Ecto neural progenitor cell (in vitro differentiated cells): ENCODE data around the gene PSAT1.

Source experiments
- DNase-seq: peaks from one replicate; pipeline ENCODE4 v3.0.0-alpha.2; 2018; ENCODE audit warnings: low spot score

PSAT1 gene

DNA sequence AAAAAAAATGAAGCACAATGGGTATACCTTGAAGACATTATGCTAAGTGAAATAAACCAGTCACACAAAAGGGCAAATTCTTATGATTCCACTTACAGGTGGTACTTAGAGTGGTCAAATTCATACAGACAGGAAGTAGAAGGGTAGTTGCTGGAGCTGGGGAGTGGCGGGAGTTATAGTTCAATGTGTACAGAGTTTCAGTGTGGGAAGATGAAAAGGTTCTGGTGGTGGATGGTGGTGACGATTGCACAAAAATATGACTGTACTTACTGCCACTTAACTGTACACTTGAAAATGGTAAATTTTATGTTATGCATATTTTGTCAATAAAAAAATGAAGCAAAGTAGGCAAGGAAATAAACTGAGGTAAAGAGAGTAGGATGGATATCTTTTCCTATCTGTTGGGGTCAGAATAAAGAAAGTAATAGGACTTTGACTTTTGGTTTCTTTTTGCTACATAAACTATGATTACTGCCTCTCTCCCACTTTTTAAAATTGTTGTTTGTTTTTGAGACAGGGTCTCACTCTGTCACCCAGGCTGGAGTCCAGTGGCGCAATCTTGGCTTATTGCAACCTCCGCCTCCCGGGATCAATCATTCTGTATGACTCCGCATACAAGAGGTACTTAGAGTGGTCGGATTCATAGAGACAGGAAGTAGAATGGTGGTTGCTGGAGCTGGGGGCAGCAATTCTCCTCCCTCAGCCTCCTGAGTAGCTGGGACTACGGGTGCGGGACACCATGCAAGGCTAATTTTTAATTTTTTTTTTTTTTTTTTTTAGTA lies 4.0 kb upstream of the PSAT1 start:
- no peak for DNase-seq

DNA sequence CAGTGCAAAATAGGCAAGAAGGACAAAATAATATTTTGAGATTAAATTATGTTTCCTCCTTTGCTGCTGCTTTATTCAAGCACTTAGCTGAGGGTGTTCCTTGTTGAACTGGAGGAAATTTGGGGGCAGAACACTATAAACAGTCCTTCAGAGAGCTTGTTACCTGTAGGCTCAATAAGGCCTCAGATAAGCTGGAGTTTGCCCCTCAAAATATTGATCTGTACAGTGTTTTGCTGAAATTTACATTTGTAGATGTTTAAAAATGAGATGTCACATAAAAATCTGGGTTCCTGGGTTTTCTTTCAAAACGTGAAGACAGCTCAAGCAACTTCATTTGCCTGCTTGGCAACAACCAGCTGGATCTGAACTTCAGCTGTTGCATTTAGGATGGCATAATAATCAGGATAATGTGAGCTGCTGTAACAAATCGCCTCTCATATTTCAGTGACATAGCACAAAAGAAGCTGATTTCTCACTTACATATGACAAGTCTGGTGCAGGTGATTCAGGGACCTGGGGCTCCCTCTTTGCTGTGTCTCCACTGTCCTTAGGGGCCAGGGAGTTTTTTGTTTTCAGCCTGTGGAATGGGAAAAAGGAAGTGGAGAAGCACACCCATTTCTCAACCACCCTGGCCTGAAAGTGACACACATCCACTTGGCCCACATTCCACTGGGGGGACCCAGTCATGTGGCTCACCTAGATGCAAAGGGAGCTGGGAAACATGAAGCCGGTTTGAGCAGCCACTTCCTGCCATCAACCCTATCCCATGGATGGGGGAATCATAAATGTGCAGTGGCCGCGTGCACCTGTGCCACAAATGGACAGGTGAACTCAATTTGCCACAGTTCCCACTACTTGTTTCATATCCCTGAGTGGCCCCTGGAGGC lies 2.4 kb upstream of the PSAT1 start:
- DNase-seq = no peak

DNA sequence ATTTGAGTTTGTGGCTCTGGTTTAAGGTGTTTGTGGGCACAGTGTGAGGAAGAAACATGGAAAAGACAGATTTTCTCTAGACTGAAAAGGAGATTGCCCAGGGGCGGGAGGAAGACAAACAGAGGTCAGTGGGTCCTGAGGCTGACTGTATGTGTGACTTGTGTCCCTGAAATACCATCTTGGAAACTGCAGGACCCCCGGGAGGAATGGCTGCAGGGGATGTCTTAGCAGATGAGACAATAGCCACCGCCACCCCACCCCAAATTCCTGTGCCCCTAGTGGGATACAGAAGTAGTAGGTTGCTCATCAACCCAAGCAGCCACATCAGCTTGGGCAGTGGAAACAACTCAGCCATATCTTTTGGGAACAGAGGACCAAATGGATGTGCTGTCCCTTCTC lies 1.7 kb upstream of the PSAT1 start:
- no peak for DNase-seq

DNA sequence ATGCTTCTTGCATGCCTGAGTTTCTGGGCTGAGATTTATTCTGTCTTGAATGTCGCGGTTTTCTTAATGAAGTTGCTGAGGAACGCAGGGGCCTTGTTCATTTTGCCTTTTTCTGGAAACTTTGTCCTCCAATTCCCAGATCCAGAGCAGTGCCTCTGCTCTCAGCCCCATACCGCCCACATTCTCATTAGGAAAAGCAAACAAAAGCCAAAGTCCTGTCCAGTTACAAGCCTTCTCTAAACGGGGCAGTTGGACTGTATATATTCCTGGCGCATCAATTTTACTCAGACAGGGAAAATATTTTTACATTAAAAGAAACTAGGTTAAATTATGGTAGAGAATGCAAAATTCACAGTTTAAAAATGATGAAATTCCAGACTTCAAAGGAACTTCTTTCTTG lies 1.2 kb upstream of the PSAT1 start:
- no peak for DNase-seq

DNA sequence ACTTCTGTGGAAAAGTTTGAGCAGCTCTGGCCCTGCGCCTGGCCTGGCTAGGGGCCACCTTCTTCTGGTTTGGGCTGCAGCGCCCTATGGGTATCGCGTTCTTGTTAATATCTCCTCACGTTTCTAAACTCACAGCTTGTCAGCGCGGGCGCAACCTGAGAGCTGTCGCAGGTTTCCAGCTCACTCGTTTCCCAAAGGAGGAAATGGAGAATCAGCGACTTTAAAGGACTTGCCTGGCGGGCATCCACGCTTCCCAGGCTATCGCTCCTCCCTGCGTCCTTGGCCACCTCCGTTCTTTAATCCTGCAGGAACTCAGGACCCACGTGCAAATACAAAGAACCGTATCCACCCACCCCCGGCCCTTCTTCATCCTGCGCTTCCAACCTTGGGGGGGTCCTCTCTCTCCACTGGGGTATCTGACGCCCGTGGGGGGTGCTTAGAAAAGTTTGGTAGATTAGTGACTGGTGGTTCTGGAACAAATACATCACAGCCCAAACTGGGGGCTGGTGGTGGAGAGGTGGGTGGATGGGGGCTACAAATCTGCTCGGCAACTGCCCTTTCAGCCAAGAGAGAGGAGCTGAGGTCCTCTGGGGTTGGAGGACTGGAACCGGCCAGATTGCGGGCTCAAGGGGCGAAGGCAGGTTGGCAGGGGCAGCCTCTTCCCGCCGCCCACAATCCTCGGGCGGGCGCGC lies 578 bp upstream of the PSAT1 start:
- DNase-seq = peak; percentile 76

DNA sequence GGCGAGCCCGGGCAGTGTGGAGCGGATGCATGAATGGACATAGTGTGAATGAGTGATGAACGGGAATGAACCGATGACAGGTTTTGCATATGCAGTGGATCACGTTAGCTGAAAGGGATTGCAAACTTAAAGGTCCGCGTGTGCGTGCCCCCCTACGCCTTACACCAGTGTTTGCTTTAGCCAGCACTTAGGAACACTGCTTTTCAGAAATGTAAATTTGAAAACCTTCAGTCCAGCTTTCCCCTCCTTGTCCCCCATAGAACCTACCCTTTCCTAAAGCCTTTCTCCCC lies 692 bp downstream of the PSAT1 start:
- DNase-seq = no peak

DNA sequence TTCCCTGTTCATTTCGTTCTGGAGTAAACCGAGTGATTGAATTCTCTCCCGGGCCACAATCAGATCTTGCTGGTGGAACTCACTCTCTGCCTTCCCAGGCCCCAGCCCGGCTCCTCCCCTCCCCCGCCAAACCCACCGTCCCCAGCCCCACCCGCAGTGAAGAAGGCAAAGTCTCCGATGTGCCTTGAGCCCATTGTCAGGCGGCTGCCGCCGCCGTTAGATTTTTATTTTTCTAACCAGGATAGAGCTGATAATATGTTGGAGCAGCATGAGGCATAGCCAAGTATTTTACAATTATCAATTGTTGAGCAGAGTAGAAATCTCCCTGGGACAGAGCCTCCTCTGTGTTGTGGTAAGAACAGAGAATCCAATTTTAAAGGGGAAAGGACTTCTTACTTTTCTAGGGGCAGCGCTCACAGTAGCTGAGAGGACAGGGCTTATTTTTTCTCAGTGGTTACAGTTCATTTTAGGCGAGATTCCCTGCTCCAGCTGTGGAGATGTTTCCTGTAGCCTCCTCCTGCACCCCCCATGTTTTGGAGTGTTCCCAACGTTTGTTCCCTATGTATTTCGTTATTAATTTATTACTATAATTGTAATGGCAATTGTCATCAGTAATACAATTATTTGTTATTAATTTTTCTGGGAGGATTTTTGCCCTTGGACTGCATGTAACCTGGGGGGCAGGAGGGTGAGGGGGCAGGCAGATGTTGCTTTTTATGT lies 1.3 kb downstream of the PSAT1 start:
- DNase-seq = peak; percentile 66

DNA sequence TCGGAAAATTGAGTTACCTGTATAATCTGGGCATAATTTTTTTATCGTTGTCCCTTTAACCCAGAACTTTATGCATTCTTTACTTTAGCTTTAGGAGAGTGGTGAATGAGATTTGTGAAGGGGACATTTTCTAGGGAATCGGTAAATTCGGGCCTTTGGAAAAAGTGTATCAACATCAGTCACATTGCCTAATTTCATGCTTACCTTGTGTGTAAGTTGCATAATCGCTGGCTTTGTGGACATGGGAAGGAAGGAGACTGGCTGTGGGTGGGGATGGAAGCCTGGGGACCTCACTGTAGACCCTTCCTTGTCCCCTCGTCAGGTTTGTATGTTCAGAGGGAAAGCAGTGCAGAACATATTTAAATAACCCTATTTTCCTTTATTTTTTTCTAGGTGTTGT lies 3.3 kb downstream of the PSAT1 start:
- no peak for DNase-seq

DNA sequence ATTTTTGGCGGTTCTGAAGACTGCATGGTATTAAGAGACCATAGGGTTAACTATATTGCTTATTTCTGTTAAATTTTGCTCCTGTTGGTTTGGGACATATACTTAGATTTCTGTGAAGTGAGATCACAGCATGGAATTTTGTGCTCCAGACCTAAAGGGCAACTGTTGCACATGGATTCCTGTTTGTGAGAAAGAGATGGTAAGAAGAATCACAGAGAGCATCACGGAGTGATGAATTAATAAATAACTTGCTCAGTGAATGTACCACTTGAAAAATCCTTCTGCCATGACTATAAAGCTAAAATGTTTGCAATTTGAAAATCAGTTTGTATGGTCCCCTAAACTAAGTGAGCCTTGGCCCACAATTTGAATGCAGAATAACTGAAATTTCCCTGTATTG lies 4.5 kb downstream of the PSAT1 start:
- DNase-seq = no peak

DNA sequence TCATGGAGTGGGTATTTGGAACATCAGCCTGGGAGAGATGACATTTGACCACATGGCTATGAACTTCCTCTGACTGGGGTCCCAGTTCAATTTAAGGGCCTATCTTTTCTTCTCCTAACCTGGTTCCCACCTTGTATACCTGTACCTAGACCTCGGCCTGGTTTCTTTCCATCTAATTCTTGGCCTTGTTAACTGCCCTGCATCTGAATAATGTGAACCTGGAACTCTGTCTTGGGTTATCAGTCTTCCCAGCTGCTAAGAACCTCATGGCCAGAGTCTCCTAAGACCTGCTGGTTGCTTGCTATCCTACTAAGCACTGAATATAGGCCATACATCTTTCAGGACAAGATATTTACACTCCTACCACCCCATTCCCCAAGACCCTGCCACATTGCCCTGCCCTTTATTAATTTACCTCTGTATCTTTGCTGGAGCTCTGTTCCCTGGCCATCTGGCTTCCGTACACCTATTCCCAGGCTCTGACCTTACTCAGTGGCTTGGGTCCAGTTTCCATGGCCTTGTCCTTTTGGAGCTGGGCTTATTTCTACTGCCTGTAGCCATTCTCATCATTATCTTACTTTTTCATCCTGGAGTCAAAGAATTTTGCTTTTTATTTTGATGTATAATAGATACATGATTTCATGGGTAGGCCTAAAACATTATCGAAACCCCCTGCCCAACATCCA lies 6.6 kb downstream of the PSAT1 start:
- no peak for DNase-seq

DNA sequence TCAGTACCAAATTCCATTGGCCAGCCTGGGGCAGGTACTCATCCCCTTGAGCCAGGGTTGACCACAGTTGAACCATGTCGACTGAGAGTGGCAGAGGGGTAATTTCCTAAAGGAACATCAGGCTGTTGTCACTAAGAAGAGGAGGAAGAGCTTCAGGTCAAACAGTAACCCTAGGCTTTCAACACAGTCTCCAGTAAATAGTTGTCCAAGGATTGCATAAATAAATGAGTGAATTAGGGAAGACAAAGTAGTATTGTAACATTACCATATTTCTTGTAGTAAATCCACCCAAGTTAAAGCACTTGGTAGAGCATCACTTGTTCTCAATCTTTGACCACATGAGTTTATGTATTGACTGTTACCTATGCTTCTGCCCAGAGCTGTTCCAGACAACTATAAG lies 7.4 kb downstream of the PSAT1 start:
- DNase-seq = no peak

DNA sequence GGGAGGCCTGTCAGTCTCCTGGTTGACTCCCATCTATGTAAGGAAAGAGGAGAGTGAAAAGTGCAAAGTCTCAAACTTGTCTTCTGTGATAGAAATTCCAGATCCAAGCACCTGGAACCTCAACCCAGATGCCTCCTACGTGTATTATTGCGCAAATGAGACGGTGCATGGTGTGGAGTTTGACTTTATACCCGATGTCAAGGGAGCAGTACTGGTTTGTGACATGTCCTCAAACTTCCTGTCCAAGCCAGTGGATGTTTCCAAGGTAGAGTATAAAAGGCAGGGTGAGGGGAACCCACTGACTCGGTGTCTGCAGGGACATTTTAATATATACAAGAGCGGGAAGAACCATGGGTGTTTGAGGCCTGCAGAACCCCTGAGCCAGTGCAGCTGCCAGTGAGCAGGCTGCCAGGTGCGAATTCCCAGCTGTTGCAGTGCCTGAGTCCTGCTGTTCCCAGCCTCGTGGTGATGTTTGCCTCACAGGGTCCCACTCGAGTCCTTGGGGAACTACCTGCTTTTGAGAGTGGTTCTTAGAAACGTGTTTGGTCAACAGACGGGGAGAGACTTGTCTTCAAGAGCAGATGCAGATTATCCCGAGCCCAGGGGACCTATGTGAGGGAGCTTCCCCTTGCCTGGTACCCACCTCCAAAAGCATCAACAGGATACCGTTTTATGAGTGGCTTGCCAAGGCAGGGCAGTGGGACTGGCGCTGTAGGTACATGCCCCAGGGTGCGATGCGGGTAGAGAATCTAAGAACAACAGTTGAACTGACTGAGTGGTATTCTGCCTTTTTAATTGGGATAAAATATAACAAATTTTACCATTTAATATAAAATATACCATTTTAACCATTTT lies 9.5 kb downstream of the PSAT1 start:
- DNase-seq = no peak

DNA sequence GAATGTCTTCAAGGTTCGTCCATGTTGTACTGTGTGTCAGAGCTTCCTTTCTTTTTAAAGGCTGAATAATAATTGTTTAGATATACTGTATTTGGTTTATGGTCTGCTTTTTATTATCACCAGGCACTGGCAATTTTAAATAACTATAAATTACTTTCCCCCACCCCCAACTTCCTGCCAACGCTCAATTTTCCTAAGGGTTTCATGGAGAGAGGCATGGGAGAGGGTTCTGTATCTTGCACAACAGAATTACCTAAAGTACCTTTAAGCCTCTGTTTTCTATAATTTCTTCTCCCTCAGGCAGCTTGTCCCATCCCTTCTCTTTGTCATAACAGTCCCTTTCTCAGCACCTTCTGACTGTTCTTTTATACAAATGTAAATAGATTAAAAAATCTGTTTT lies 10.4 kb downstream of the PSAT1 start:
- DNase-seq = no peak

DNA sequence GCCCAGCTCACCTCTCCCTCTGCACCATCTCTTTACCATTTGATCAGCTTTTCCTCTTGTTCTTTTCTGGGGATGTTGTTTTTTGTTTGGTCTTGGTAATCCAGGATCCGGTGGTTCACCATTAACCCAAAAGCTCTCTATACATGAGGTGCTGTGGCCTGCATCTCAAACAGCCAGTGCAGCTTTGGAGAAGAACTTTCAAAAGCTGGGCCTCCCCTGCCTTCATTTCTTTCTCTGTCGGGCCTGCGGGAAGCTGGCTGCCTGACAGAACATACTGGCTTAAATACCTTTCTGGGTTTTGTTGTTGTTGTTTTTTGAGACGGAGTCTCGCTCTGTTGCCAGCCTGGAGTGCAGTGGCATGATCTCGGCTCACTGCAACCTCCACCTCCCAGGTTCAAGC lies 12.1 kb downstream of the PSAT1 start:
- no peak for DNase-seq

DNA sequence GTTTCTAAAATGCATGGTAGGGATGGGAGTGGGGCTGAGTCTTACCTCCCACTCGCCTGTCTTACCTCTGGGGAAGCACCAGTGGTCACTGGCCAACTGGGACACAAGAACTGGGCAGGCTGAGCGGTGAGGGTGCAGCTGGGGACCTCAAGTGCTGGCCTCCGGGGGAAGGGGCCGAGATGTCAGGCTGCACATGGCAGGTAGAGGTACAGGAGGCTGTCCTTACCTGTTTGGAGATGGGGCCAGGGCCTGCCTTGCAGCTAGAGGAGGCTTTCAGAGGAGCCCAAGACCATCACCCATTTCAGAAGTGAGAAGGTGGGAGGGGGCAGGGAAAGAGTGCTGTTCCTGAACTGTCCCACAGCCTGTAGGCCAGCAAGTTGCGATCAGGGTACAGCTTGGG lies 14.2 kb downstream of the PSAT1 start:
- no peak for DNase-seq

DNA sequence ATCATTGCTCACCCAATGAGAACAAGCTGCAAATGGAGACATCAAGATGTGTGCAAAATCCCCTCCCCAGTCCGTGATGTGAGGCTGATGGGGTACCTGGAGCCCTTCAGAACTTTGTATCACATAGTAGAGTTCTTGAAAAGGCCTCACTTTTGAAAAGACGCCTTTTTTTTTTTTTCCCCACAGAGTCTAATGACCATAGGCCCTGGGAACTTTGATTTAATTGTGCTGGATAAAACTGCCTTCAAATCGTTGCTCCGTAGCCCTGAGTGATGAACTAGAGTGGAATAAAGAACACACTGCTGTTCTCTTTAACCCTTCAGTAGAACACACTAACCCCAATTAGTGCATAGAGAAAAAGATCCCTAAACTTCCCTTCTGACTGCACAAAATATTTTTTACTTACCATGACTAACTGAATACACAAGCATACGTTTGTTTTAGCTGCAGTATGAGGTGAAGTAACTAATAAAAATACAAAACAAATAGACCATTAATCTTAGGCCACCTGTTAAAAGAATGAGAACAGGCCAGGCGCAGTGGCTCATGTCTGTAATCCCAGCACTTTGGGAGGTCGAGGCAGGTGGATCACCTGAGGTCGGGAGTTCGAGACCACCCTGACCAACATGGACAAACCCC lies 15.1 kb downstream of the PSAT1 start:
- DNase-seq = no peak

DNA sequence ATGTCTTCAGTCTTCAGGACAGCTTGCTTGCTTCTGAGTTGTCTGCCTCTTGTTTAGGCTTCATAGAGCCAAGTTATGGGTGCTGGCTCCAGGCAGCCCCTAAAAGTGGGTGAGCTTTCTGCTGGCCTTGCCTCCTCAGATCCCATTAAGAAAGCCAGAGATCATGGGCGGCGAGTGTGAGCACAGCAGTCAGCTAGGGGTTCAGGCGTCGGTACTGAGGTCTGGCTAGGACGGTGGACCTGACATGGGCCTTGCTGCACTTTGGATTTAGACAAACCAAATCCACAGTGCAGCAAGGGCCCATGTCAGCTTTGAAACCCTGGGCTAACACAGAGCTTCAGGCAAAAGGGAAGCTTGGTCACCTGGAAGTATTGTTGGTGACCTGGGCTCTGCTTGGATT lies 17.6 kb downstream of the PSAT1 start:
- DNase-seq = no peak

DNA sequence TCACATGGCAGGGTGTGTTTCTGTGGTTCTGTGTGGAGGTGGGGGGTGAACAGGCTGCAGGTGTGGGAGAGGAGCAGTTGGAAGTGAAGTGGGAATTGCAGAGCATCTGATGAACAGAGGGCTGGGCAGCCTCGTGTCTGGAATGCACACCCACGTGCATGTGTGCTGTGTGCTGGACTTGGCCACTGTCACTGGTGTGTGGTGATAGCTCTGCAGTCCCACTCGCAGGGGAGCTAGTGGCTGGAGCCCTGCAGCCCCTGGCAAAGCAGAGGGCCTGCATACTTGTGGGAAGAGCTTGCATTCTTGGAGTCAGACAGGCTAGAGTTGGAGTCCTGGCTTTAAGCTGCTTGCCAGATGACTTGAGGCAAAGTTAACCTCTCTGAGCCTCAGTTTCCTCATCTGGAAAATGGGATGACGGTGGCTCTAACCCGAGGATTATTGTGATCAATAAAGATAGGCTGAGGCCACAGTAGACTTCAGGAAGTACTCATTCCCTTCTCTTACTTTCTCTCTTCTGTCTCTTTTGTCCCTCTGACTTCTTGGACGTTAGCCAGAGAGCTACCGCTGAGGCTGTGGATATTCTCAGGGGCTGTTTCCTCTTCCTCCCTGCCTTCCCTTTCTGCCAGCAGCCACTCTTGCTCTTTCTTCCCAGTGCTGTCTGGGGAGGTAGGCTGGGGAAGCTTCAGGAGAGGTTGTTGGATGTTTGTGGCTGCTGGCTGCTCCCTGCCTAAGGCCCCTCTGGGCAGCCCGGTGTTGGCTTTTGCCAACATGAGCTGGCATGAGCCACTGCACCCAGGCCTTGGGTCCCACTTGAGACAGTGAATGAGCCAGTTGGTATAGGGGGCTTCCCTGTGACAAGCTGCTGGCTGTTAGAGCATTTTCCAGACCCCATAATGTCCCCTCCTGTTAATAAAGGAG lies 18.3 kb downstream of the PSAT1 start:
- DNase-seq = no peak

DNA sequence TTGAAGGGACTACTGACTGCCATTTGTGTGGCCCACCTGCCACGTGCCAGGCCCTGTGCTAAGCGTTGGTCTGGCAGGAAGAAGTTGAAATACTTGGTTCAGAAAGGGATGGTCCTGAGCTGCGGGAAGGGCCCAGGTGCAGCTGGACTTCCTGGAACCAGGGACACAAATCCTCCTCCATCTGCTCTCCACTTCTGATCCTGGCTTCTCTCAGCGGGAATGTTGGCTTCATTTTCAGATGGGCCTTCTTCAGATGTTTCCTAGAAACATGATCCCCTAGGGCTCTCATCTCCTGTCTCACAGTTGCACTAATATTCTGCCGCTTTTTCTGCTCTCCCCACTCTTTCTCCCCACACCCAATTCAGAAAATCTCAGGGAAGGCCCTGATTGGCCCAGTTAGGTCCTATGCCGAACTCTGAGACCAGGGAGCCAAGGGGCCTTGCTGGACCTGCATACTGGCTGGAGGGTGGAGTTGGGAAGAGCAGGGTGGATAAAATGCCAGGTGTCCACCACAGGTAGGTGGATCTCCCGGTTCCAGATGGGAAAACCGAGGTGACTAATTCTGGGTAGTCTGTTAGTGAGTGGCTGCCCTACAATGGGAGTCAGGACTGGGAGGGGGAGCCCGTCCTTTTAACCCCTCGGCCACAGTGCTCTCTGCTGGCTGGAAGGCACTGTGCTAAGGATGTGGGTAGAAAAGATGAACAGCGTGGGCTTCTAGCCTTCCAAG lies 19.4 kb downstream of the PSAT1 start:
- no peak for DNase-seq
